PC-9 (cell line): ENCODE data around the gene ARHGEF17. TPM values are rescaled to one million over a fixed set of nuclear protein-coding genes. Genes with fewer than 3 reads are reported as not detected.

Experiments
- BruUV-seq: library from RNA; stranded (reverse); fragments of 400-500 nt; replicated peaks from 2 replicates; lab custom pipeline; 2021; lab: Mats Ljungman, UMichigan
- CTCF ChIA-PET: fragments of 300-600 bp; sonication (Branson Sonifier 250); formaldehyde crosslinking; loops from one replicate; lab custom pipeline; 2022; ENCODE audit warnings: antibody characterized with exemption; lab: Charles Lee
- POLR2A ChIA-PET: fragments of 300-600 bp; sonication (Branson Sonifier 250); formaldehyde crosslinking; loops from one replicate; lab custom pipeline; 2022; ENCODE audit warnings: antibody characterized with exemption; ENCODE audit not compliant: unreplicated experiment; lab: Charles Lee
- DNase-seq, 2 experiments: peaks; one replicate each; pipeline versions ENCODE4 v3.0.0 to v3.0.0-alpha.2; 2015 to 2022; ENCODE audit warnings: mixed read lengths in 1 of 2
- H2AFZ ChIP-seq: fragments of 200-600 bp; sonication (generic); 2 replicates; pipeline ENCODE4 v1.8.1; 2017; ENCODE audit warnings: antibody characterized with exemption
- H3F3A ChIP-seq: fragments of 200-600 bp; sonication (generic); 2 replicates; pipeline ENCODE4 v1.8.1; 2017; ENCODE audit warnings: antibody characterized with exemption, mild to moderate bottlenecking, low read depth; ENCODE audit not compliant: insufficient read depth
- H3K27ac ChIP-seq: fragments of 200-600 bp; sonication (generic); 2 replicates; pipeline ENCODE4 v1.6.1; 2016; ENCODE audit warnings: mixed run types
- H3K27me3 ChIP-seq: fragments of 200-600 bp; sonication (generic); 2 replicates; pipeline ENCODE4 v1.6.1; 2016; ENCODE audit warnings: low read depth, mixed run types; ENCODE audit not compliant: insufficient read depth
- H3K36me3 ChIP-seq: fragments of 200-600 bp; sonication (generic); 2 replicates; pipeline ENCODE4 v1.6.1; 2016; ENCODE audit warnings: low read depth, mixed run types
- H3K4me1 ChIP-seq: fragments of 200-600 bp; sonication (generic); replicated peaks from 2 replicates; pipeline ENCODE4 v1.6.1; 2016; ENCODE audit warnings: mixed run types; ENCODE audit not compliant: insufficient read depth
- H3K4me2 ChIP-seq: fragments of 200-600 bp; sonication (generic); 2 replicates; pipeline ENCODE4 v1.6.1; 2017; ENCODE audit warnings: mixed run types
- H3K4me3 ChIP-seq: fragments of 200-600 bp; sonication (generic); 2 replicates; pipeline ENCODE4 v1.6.1; 2016; ENCODE audit warnings: mixed run types
- H3K79me2 ChIP-seq: fragments of 200-600 bp; sonication (generic); 2 replicates; pipeline ENCODE4 v1.6.1; 2017; ENCODE audit warnings: low read depth, mixed run types
- H3K9me2 ChIP-seq: fragments of 200-600 bp; sonication (generic); 2 replicates; pipeline ENCODE4 v1.8.1; 2017; ENCODE audit warnings: mild to moderate bottlenecking; ENCODE audit not compliant: insufficient read depth
- H3K9me3 ChIP-seq: fragments of 200-600 bp; sonication (generic); 2 replicates; pipeline ENCODE4 v1.8.1; 2016; ENCODE audit warnings: low read depth; ENCODE audit not compliant: insufficient read depth
- H4K20me1 ChIP-seq: fragments of 200-600 bp; sonication (generic); 2 replicates; pipeline ENCODE4 v1.8.1; 2017; ENCODE audit not compliant: insufficient read depth
- EZH2 ChIP-seq: fragments of 200-600 bp; sonication (generic); IDR thresholded peaks from 2 replicates; pipeline ENCODE4 v1.8.0; 2017; ENCODE audit warnings: antibody characterized with exemption, low read depth
- intact Hi-C: fragments of 100-400 bp; cut with micrococcal nuclease; formaldehyde crosslinking; loops from one replicate; pipeline ENCODE4 v1.10.0; 2022; ENCODE audit not compliant: unreplicated experiment
- total RNA-seq: library from RNA; stranded (reverse); gene quantifications from 2 replicates; pipeline ENCODE4 v1.2.3, GENCODE V29; 2021
- TF ChIP-seq, protein P1 (sequence below): fragments of 200-600 bp; sonication (generic); conservative IDR thresholded peaks from 2 replicates; pipeline ENCODE4 v1.6.1; 2017; ENCODE audit warnings: mixed run types, antibody characterized with exemption, mild to moderate bottlenecking, moderate library complexity

The ARHGEF17 gene
- total RNA-seq, 1 experiment from 2014 or later = 56.9 TPM

DNA sequence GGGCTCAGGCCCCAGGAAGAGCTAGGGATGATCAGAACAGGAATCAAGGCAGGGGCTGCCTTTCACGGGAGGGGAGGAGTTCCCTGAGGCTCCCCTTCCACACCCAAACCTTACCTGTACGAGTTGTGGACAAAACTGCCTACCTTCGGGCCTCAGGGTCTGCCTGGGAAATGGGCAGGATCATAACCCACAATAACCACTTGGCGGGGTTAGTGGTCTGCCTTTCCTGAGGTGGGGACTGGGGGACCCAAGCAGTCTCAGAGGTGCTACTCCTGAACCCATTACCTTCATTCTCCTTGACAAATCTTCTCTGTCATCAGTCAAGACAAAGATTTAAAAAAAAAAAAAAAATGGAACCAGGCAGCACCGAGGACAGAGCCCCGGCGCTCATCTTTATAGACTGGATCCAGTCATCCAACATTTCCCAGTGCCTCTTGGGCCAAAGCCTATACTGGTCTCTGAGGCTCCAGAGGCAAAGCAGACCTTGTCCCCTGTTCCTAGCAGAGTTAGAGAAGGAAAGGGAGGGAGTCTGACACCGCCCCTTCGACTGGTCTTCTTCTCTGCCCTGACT is 21.8 kb upstream of the ARHGEF17 start:
- POLR2A ChIA-PET = interaction anchor here (0.5 kb wide), 1 partner anchor 12 kb away, joined by 6 read pairs; no protein-coding TSS in a partner anchor
- Histone ChIP-seq H3K9me2 (no peaks in the 10 kb centered on the region), H3K4me2 (no peak overlapping the region), H3F3A (peaks cover 41% of the 10 kb centered on the region), H3K36me3 (no peaks in the 10 kb centered on the region), H3K4me1 (peaks cover 35% of the 10 kb centered on the region), H3K27me3 (no peaks in the 10 kb centered on the region), H3K79me2 (peaks cover 64% of the 10 kb centered on the region), H3K9me3 (no peaks in the 10 kb centered on the region), H4K20me1 (0 out of 2 replicates have a peak, but pooled peaks cover 11% of the 10 kb centered on the region), H3K27ac (peak overlapping the region; percentile 88; the same call in 1 of the 2 replicates), H2AFZ (no peak overlapping the region), H3K4me3 (no peak overlapping the region)
- no peak for DNase-seq
- CTCF ChIA-PET = interaction anchor here (0.6 kb wide), 1 partner anchor 143 kb away, joined by 8 read pairs; no protein-coding TSS in a partner anchor
- intact Hi-C loops = no loop called here
- BruUV-seq = no TSS peak
- TF ChIP-seq EZH2 = no peak
- TF ChIP-seq, protein P1, sequence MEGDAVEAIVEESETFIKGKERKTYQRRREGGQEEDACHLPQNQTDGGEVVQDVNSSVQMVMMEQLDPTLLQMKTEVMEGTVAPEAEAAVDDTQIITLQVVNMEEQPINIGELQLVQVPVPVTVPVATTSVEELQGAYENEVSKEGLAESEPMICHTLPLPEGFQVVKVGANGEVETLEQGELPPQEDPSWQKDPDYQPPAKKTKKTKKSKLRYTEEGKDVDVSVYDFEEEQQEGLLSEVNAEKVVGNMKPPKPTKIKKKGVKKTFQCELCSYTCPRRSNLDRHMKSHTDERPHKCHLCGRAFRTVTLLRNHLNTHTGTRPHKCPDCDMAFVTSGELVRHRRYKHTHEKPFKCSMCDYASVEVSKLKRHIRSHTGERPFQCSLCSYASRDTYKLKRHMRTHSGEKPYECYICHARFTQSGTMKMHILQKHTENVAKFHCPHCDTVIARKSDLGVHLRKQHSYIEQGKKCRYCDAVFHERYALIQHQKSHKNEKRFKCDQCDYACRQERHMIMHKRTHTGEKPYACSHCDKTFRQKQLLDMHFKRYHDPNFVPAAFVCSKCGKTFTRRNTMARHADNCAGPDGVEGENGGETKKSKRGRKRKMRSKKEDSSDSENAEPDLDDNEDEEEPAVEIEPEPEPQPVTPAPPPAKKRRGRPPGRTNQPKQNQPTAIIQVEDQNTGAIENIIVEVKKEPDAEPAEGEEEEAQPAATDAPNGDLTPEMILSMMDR = no peak

DNA sequence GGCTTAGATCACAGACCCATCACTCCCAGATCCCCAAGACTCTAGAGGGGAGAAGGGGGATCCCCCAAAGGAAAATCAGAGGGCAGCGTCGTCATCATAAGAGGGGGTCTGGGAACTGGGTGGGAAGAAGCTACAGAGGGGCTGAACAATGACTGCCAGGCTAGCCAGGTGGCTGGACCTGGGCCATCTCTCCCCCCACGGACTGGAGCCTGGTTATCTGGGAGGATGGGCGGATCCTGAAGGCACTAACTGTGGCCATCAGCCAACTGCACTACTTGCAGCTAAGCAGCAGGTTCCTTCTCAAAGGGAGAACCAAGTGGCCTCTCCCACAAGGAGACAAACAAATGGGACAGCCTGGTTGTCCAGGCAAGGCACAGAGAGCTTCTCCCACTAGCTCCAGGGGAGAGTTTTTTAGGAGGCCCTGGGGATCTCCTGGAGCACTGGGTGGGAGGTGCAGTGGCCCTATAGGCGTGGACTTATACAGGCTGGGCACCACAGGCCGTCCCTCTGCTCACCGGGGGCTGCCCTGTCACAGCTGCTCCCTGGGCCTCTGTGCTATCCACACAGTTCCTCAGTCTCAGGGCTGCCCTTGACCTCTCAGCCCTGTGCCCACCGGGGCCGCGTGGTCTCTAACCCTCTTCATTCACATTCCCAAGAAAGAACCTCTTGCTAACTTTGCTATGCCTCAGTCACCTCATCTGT is 20.5 kb upstream of the ARHGEF17 start:
- Histone ChIP-seq H3K27ac (peak overlapping the region; percentile 88), H3K9me3 (no peaks in the 10 kb centered on the region), H4K20me1 (0 out of 2 replicates have a peak, but pooled peaks cover 2% of the 10 kb centered on the region), H3K4me1 (peaks cover 35% of the 10 kb centered on the region), H3F3A (peaks cover 41% of the 10 kb centered on the region), H3K4me3 (no peak overlapping the region), H3K36me3 (no peaks in the 10 kb centered on the region), H2AFZ (no peak overlapping the region), H3K9me2 (no peaks in the 10 kb centered on the region), H3K4me2 (peak overlapping the region; percentile 69), H3K27me3 (no peaks in the 10 kb centered on the region), H3K79me2 (peaks cover 60% of the 10 kb centered on the region)
- TF ChIP-seq, protein P1 = no peak
- no peak for TF ChIP-seq EZH2
- POLR2A ChIA-PET = interaction anchor here (0.5 to 0.7 kb wide), 3 partner anchors 15 to 1247 kb away, joined by 3 to 4 read pairs (median 3); no protein-coding TSS in a partner anchor
- no TSS peak for BruUV-seq
- CTCF ChIA-PET = interaction anchor here (0.7 to 2.2 kb wide), 5 partner anchors 13 to 50 kb away, joined by 3 to 7 read pairs (median 6); partner anchors contain the start of gene P2RY6
- intact Hi-C loops = loop anchor here (2.0 kb wide), 3 partner anchors 47 to 563 kb away; no protein-coding TSS in a partner anchor
- DNase-seq = no peak

DNA sequence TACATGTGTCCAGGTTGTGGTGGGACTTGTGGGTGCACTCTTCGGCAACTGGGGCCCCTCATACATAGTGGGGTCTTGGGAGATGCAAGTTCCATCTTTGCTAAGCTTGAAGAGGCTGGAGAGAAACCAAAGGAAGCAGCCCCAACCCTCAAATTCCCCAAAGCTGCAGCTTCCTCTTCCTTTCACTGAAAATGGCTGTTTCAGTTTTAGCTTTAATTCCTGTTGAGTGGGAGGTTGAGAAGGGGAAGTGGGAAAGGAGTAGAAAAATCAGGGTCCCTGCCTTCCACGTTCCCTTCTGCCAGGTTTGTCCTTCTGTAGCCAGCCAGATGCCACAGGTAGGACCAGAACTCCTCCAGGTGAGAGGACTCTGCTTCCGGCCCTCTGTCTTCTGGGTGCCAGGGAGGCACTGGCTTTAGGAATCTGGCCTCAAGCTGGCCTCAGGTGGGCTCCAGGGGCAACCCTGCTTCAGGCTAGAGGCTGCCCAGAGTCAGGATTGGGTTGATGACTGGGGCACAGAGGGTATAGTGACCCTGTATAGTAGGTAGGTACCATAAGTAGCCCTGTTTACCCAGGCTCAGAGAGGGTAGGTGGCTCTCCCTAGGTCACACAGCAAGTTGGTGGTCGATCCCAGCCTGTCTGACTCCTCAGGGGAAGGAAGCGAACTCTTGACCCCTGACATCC is 19.7 kb upstream of the ARHGEF17 start:
- H3K79me2 ChIP-seq = peaks cover 57% of the 10 kb centered on the region
- no peak for DNase-seq
- intact Hi-C loops = loop anchor here (2.0 kb wide), 3 partner anchors 46 to 564 kb away; no protein-coding TSS in a partner anchor
- H3K4me3 ChIP-seq = peak overlapping the region; percentile 32; the same call in 1 of the 2 replicates
- H3F3A ChIP-seq = peaks cover 41% of the 10 kb centered on the region
- BruUV-seq = TSS peak; percentile 41
- peak overlapping the region; percentile 69 for H3K4me2 ChIP-seq
- no peaks in the 10 kb centered on the region for H3K27me3 ChIP-seq
- H4K20me1 ChIP-seq = no peaks in the 10 kb centered on the region
- H3K27ac ChIP-seq = peak overlapping the region; percentile 88
- TF ChIP-seq EZH2 = no peak
- TF ChIP-seq, protein P1 = no peak
- no peaks in the 10 kb centered on the region for H3K9me2 ChIP-seq
- peaks cover 35% of the 10 kb centered on the region for H3K4me1 ChIP-seq
- CTCF ChIA-PET = interaction anchor here (0.6 to 2.2 kb wide), 17 partner anchors 9 to 604 kb away, joined by 3 to 24 read pairs (median 6); partner anchors contain the start of gene P2RY6
- POLR2A ChIA-PET = interaction anchor here (0.5 to 1.4 kb wide), 7 partner anchors 14 to 61 kb away, joined by 3 to 17 read pairs (median 4); partner anchors contain the start of gene P2RY6
- H2AFZ ChIP-seq = no peak overlapping the region
- H3K36me3 ChIP-seq = no peaks in the 10 kb centered on the region
- no peaks in the 10 kb centered on the region for H3K9me3 ChIP-seq
